ENCODE results near the gene ASTN2.

DNA sequence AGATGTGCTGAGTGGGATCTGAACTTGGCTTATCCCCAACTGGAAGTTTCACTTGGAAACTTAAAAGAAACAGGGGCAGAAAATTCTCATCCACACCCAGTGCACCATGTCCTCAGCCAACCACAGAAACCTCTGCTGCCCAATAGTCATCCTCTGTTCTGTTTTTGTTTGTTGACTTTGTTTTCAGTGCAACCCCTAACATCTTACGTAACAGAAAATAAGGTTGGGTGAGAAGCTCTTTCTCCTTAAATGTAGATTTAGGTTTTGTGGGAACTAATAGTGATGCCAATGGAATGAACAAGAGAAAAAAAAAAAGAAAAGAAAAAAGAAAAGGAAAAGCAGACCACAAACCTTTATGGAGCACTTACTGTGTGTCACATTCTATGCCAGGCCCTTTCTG lies 998.4 kb downstream of the ASTN2 start:
- no peak for TF ChIP-seq POLR2AphosphoS5 (IDR thresholded peaks at IDR 0.05; ENCODE audit: low read depth)
- TF ChIP-seq, protein P1, sequence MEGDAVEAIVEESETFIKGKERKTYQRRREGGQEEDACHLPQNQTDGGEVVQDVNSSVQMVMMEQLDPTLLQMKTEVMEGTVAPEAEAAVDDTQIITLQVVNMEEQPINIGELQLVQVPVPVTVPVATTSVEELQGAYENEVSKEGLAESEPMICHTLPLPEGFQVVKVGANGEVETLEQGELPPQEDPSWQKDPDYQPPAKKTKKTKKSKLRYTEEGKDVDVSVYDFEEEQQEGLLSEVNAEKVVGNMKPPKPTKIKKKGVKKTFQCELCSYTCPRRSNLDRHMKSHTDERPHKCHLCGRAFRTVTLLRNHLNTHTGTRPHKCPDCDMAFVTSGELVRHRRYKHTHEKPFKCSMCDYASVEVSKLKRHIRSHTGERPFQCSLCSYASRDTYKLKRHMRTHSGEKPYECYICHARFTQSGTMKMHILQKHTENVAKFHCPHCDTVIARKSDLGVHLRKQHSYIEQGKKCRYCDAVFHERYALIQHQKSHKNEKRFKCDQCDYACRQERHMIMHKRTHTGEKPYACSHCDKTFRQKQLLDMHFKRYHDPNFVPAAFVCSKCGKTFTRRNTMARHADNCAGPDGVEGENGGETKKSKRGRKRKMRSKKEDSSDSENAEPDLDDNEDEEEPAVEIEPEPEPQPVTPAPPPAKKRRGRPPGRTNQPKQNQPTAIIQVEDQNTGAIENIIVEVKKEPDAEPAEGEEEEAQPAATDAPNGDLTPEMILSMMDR (conservative IDR thresholded peaks at IDR 0.05; ENCODE audit: low read depth in 2 of 2): no peak

Data from GM23338 (cell line).